LNCAP (cell line): ENCODE results near the gene ANKFY1.

ENCODE experiments used
- CTCF ChIP-seq: fragments of 450-650 bp; IDR thresholded peaks from 2 replicates; pipeline ENCODE4 v1.5.1; 2017; ENCODE audit warnings: mild to moderate bottlenecking

The ANKFY1 gene

DNA sequence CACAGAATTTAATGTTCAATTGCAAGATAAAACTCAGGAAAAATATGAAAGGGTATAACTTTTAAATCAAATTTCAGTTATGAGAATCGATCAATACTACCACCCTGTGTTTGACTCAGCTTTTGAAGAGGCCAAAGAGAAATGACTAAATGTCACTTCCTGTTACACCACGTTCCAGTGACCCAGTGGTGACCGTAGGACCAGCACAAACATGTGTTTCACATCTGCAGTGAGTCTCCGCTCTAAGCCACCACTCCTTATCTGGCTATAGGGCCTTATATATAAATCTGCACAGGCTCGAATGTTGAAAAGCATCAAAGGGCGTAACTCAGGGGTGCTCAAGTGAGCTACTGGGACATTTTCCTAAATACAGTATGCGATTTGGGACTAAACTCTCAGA, 84.7 kb downstream of the ANKFY1 start:
- no peak for TF ChIP-seq CTCF

GRCh38 chr17:4178651-4179050, 85.1 kb downstream of the ANKFY1 start:
- TF ChIP-seq CTCF, result no peak

GRCh38 chr17:4177806-4178205, 86.0 kb downstream of the ANKFY1 start:
- no peak for TF ChIP-seq CTCF

GRCh38 chr17:4176808-4177472, 86.8 kb downstream of the ANKFY1 start:
- no peak for TF ChIP-seq CTCF

DNA sequence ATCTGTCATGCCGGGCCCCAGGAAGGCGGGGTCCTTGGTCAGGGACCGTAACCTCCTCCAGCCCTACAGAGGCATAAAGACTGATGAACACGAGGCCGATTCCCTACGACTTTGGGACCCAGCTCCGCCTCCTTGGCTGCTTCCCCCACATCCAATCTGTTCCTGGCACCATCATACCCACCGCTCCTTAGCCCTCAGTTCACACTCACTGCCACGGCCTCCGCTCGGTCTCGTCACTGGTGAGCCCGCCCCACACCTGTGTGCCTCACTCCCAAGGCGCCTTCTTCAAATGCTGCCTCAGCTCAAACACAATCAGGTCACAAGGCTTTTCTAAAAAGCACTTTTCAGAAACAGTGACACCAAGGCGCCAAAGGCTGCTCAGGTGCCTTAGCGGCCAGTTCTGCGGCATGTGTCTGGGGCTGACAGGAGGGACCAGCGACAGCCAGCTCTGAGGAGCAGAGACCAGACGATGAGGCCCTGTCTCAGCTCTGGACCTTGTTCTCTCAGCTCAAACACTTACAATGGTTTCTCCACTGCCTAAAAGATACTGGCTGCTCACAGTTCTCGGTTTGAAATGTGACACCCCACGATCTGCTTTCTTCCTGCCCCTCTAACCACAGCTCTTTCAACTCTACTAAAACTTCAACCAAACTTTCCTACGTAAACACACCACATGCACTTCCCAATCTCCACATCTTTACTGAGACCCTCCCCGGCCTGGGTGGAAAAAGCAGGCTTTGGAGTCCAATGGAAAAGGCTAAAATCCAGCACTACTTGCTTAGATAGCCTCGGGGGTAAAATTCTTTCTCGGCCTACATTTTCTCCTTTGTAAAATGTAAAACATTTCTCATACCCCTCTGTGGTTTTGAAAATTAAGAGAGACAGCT, 87.6 kb downstream of the ANKFY1 start:
- no peak for TF ChIP-seq CTCF

- no peak for TF ChIP-seq CTCF
These were observed 89.2 kb downstream of the ANKFY1 start for GRCh38 chr17:4174556-4174955.

GRCh38 chr17:4173781-4174180, 90.0 kb downstream of the ANKFY1 start:
- no peak for TF ChIP-seq CTCF
